Measurements from ENCODE around the gene CLEC11A. TPM values are rescaled to one million over a fixed set of nuclear protein-coding genes. Genes with fewer than 3 reads are reported as not detected.
"Not testable (repeated sequence)": the region's sequence is repeated elsewhere in the genome, so short reads cannot be mapped to it uniquely, and the experiment has no call there.

CLEC11A gene
- total RNA-seq, 1 donor from 2014 or later: 2.1 TPM

- not testable (repeated sequence) for DNase-seq (ENCODE audit: low read depth in 2 of 2)
Observed at GRCh38 chr19:50756244-50756643, 33.1 kb downstream of the CLEC11A start.

GRCh38 chr19:50757624-50758023 lies 34.5 kb downstream of the CLEC11A start:
- DNase-seq (ENCODE audit: low read depth in 2 of 2): not testable (repeated sequence)

DNA sequence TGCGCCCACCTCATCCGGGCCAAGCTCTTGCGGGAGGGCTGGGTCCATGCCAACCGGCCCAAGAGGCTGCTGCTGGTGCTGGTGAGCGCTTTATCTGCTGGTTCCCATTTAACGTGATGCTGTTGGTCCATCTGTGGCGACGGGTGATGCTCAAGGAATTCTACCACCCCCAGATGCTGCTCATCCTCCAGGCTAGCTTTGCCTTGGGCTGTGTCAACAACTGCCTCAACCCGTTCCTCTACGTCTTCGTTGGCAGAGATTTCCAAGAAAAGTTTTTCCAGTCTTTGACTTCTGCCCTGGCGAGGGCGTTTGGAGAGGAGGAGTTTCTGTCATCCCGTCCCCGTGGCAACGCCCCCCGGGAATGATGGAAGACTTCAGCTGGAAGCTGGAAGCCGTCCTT lies 35.9 kb downstream of the CLEC11A start:
- not testable (repeated sequence) for DNase-seq (ENCODE audit: low read depth in 2 of 2)

GRCh38 chr19:50759886-50760285 lies 36.7 kb downstream of the CLEC11A start:
- peak in 1 of 2 donors; percentile 39 for DNase-seq (ENCODE audit: low read depth in 2 of 2)

DNA sequence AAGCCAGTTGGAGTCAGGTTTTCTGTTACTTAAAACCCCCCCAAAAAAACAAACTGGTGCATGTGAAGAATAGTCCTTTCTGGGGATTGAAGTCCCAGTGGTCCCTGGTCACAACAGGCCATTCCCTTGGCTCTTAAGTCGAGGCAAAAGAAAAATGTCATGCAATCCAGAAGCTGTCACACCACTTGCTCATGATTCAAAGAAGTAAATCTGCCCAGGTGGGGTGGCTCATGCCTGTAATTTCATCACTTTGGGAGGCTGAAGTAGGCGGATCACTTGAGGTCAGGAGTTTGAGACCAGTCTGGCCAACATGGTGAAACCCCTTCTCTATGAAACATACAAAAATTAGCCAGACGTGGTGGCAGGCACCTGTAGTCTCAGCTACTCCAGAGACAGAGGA lies 38.3 kb downstream of the CLEC11A start:
- DNase-seq (ENCODE audit: low read depth in 2 of 2): not testable (repeated sequence)

DNA sequence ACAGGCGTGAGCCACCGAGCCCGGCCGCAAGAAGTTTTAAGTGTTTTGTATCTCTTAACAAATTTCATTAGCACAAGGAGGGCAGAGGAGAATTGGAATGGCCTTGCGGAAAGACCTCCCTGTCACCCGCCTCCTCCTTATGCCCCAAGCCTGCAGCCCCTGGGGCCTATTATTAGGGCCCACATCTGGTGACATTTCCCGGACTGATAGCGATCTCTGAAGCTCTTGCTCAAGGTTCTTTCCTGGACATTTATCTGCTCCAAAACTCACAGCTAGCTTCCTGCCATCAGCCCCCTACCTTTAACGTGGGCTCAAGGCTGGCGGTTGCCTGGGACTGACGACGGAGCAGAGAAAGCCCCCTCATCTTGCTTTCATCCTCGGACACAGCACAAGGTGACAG lies 40.4 kb downstream of the CLEC11A start:
- not testable (repeated sequence) for DNase-seq (ENCODE audit: low read depth in 2 of 2)

GRCh38 chr19:50764409-50764808 lies 41.2 kb downstream of the CLEC11A start:
- DNase-seq (ENCODE audit: low read depth in 2 of 2): no peak

- DNase-seq (ENCODE audit: low read depth in 2 of 2): not testable (repeated sequence)
Observed at GRCh38 chr19:50766746-50767145, 43.6 kb downstream of the CLEC11A start.

DNA sequence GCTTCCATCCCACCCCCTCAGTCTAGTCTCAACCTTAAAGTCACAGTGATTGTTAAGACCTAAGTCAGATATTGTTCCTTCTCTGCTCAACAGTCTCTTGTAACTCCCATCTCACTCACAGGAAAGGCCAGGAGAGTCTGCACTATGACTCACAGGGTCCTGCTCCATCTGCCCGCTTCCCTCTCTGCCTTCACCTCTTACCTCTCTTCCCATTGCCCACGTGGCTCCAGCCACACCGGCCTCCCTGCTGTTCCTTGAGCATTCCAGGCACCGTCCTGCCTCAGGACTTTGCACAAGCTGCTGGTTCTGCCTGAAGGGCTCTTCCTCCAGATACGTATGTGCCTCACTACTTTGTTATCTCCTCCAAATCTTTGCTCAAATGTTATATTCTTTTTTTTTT lies 44.1 kb downstream of the CLEC11A start:
- DNase-seq (ENCODE audit: low read depth in 2 of 2): peak in 1 of 2 donors; percentile 11

- no peak for DNase-seq (ENCODE audit: low read depth in 2 of 2)
Observed at GRCh38 chr19:50768277-50768676, 45.1 kb downstream of the CLEC11A start.

- DNase-seq (ENCODE audit: low read depth in 2 of 2): not testable (repeated sequence)
Observed at GRCh38 chr19:50770164-50770563, 47.0 kb downstream of the CLEC11A start, which contains the start of gene GPR32. Gene GPR32, plus strand, starts transcription at chr19:50770464. Its CDS starts 137 bp downstream, at chr19:50770601.

GRCh38 chr19:50770888-50771287 lies 47.7 kb downstream of the CLEC11A start:
- no peak for DNase-seq (ENCODE audit: low read depth in 2 of 2)

DNA sequence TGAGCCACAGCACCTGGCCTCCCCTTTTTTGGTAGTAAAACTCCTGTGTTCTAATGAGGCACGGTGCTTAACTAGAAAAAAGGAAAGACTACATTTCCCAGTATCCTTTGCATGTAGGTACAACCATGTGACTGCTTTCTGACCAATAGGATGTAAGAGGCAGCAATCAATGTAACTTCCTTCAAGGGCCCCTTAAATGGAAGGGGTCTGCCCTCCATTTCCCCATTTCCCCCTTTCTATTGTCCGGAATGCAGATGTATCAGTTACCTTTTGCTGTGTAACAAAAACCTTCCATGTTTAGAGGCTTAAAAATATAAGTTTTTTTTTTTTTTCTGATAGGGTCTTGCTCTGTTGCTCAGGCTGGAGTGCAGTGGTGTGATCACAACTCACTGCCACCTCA lies 49.3 kb downstream of the CLEC11A start:
- DNase-seq (ENCODE audit: low read depth in 2 of 2): peak in 1 of 2 donors; percentile 42

GRCh38 chr19:50772912-50773311 lies 49.7 kb downstream of the CLEC11A start:
- DNase-seq (ENCODE audit: low read depth in 2 of 2): not testable (repeated sequence)

DNA sequence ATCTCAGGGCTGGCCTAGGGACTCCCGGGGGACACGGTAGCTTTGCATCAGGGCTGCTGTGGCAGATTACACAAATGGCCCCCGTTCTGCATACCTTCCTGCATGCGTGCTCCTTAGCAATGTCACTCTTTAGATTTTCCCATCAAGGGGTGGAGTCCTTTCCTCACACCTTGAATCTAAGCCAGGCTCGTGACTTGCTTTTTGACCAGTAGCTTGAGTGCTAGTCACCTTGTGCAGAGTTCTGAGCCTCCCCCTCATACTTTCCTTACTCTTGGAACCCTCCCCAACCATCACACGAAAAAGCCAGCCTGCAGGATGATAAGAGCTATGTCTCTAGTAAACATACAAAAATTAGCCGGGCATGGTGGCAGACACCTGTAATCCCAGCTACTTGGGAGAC lies 50.3 kb downstream of the CLEC11A start:
- not testable (repeated sequence) for DNase-seq (ENCODE audit: low read depth in 2 of 2)

Other genes with a start within 250 kb of the CLEC11A start
- 54.0 and 82.9 TPM in 2 replicates for gene EMC10, start 246.9 kb upstream of the CLEC11A start, total RNA-seq
- gene GARIN5A, start 246.5 kb upstream of the CLEC11A start, total RNA-seq: 0.13 and 0.25 TPM in 2 replicates
- 18.9 and 27.4 TPM in 2 replicates for gene JOSD2, start 212.2 kb upstream of the CLEC11A start, total RNA-seq
- gene ASPDH, start 209.5 kb upstream of the CLEC11A start, total RNA-seq: not detected in 2 replicates
- 0.13 TPM in 1 of 2 replicates, not detected in the other for gene LRRC4B, start 154.9 kb upstream of the CLEC11A start, total RNA-seq
- under 0.01 TPM in 1 of 2 replicates, not detected in the other for gene SYT3, start 83.5 kb upstream of the CLEC11A start, total RNA-seq
- 0.89 TPM in 1 of 2 replicates, not detected in the other for gene C19orf81, start 73.9 kb upstream of the CLEC11A start, total RNA-seq
- gene SHANK1, start 3.6 kb upstream of the CLEC11A start, total RNA-seq: under 0.01 and 0.13 TPM in 2 replicates
- not detected in 2 replicates for gene GPR32, start 47.1 kb downstream of the CLEC11A start, total RNA-seq
- not detected in 2 replicates for gene ACP4, start 67.1 kb downstream of the CLEC11A start, total RNA-seq
- gene KLK1, start 100.4 kb downstream of the CLEC11A start, total RNA-seq: not detected in 2 replicates
- not detected in 2 replicates for gene KLK15, start 110.2 kb downstream of the CLEC11A start, total RNA-seq
- not detected in 2 replicates for gene KLK3, start 131.6 kb downstream of the CLEC11A start, total RNA-seq
- gene KLK2, start 150.1 kb downstream of the CLEC11A start, total RNA-seq: not detected in 2 replicates
- gene KLK4, start 188.0 kb downstream of the CLEC11A start, total RNA-seq: not detected in 2 replicates
- gene KLK5, start 229.7 kb downstream of the CLEC11A start, total RNA-seq: not detected in 2 replicates
- gene KLK6, start 246.2 kb downstream of the CLEC11A start, total RNA-seq: not detected in 2 replicates

Measured in dermis microvascular lymphatic vessel endothelial cell (primary cell).